PFSK-1 (cell line): ENCODE results near the gene ADAMTS3.

Experiments used
- POLR2AphosphoS5 ChIP-seq: IDR thresholded peaks from 2 replicates; pipeline ENCODE4 v1.6.1; 2012; ENCODE audit warnings: low read depth, mild to moderate bottlenecking, control low read depth, low read length, moderate library complexity
- REST ChIP-seq, 2 experiments: IDR thresholded peaks; 2 replicates each; pipeline versions ENCODE4 v1.6.1 to v1.8.0; 2011 to 2012; ENCODE audit warnings: low read depth in 2 of 2, low read length in 2 of 2, control low read depth in 1 of 2, inconsistent platforms in 1 of 2, mild to moderate bottlenecking in 1 of 2, moderate library complexity in 1 of 2; ENCODE audit not compliant: insufficient read depth in 1 of 2
- TAF1 ChIP-seq: IDR thresholded peaks from 2 replicates; pipeline ENCODE4 v1.6.1; 2012; ENCODE audit warnings: low read length, control low read depth, borderline replicate concordance; ENCODE audit not compliant: insufficient read depth

GRCh38 chr4:72365981-72366380 lies 203.0 kb downstream of the ADAMTS3 start:
- TF ChIP-seq POLR2AphosphoS5 (no peak), TAF1 (no peak), REST (IDR thresholded peaks at IDR 0.05; ENCODE audit: insufficient read depth in 1 of 2, low read depth in 2 of 2, low read length in 2 of 2) (no peak)
